Spleen (tissue), 11 donors: Measurements from ENCODE around the gene UQCR10. TPM values are rescaled to one million over a fixed set of nuclear protein-coding genes. Genes with fewer than 3 reads are reported as not detected.

ENCODE experiments used
- DNase-seq: peaks from one replicate; pipeline ENCODE4 v3.0.0-alpha.2; 2020
- H3K27ac ChIP-seq, 8 donors: fragments of 200-600 bp; sonication (generic) in 7 of 8; 1 replicate in 4 of 8; 2 replicates in 4 of 8; pipeline versions ENCODE4 v1.5.0 to v1.8.0; 2016 to 2021; ENCODE audit warnings: inconsistent platforms in 4 of 8, mild to moderate bottlenecking in 4 of 8, moderate library complexity in 1 of 8
- H3K27me3 ChIP-seq, 7 donors: fragments of 200-600 bp; sonication (generic) in 6 of 7; replicated peaks in 1 of 7; 1 replicate in 4 of 7; 2 replicates in 3 of 7; pipeline versions ENCODE4 v1.5.0 to v1.8.0; 2016 to 2021; ENCODE audit warnings: inconsistent platforms in 3 of 7, mild to moderate bottlenecking in 1 of 7
- H3K36me3 ChIP-seq, 6 donors: fragments of 200-600 bp; sonication (generic) in 5 of 6; 1 replicate in 4 of 6; 2 replicates in 2 of 6; pipeline versions ENCODE4 v1.5.0 to v1.8.0; 2016 to 2021; ENCODE audit warnings: inconsistent platforms in 2 of 6
- H3K4me1 ChIP-seq, 6 donors: fragments of 200-600 bp; sonication (generic) in 5 of 6; 1 replicate in 3 of 6; 2 replicates in 3 of 6; pipeline versions ENCODE4 v1.5.0 to v1.8.0; 2016 to 2021; ENCODE audit warnings: inconsistent platforms in 3 of 6
- H3K4me3 ChIP-seq, 8 donors: fragments of 200-600 bp; sonication (generic) in 7 of 8; 1 replicate in 4 of 8; 2 replicates in 4 of 8; pipeline versions ENCODE4 v1.5.0 to v1.8.0; 2016 to 2021; ENCODE audit warnings: inconsistent platforms in 4 of 8, mild to moderate bottlenecking in 4 of 8, moderate library complexity in 2 of 8
- H3K9me3 ChIP-seq, 8 donors: fragments of 200-600 bp; sonication (generic) in 7 of 8; 1 replicate in 4 of 8; 2 replicates in 4 of 8; pipeline versions ENCODE4 v1.5.0 to v1.8.0; 2016 to 2021; ENCODE audit warnings: inconsistent platforms in 4 of 8
- POLR2A ChIP-seq, 3 donors: fragments of 450-650 bp; IDR thresholded peaks; one replicate each; pipeline ENCODE4 v1.5.1; 2017; ENCODE audit warnings: antibody characterized with exemption in 3 of 3, mild to moderate bottlenecking in 1 of 3
- POLR2AphosphoS5 ChIP-seq, 3 donors: sonication (generic); formaldehyde crosslinking; IDR thresholded peaks; one replicate each; pipeline ENCODE4 v1.5.1; 2017; ENCODE audit warnings: antibody characterized with exemption in 3 of 3
- WGBS, 5 donors: extraction: QIAGEN DNeasy Blood & Tissue Kit in 3 of 5; methylation state at CpG; one replicate each; pipeline versions ENCODE4 v1.1.5 to v1.1.7; 2013 to 2018; 5-methylcytosine and 5-hydroxymethylcytosine counted together
- intact Hi-C: fragments of 100-400 bp; cut with DNase I; formaldehyde crosslinking; loops from one replicate; pipeline ENCODE4 v1.15.0; 2023; ENCODE audit warnings: low total_unique reads
- polyA plus RNA-seq, 3 donors: library from polyadenylated mRNA; stranded (reverse); fragments of 200-250 nt; gene quantifications; one replicate each; pipeline ENCODE4 v1.2.1, GENCODE V29; 2013
- total RNA-seq, 7 donors: library from RNA; depleted of rRNA in 3 of 7; stranded (reverse); fragments of >200 nt in 3 of 7; fragmentation: NEBNext Ultra II Directional in 4 of 7; extraction: Animal tissue kit (Norgen Biotek cat#: 25700) in 4 of 7; gene quantifications; one replicate each; pipeline versions ENCODE4 v1.1.0 to v1.2.1, GENCODE V29; 2016 to 2021
- TF ChIP-seq, protein P1 (sequence below), 11 experiments: fragments of 200-600 bp in 7 of 11; fragments of 450-650 bp in 4 of 11; sonication (generic) in 4 of 11; IDR thresholded peaks in 8 of 11; conservative IDR thresholded peaks in 3 of 11; 1 replicate in 7 of 11; 2 replicates in 4 of 11; pipeline versions ENCODE4 v1.4.0 to v1.8.0; 2016 to 2021; ENCODE audit warnings: antibody characterized with exemption in 11 of 11, inconsistent platforms in 4 of 11, mild to moderate bottlenecking in 1 of 11
- donor health status: healthy with polysubstance abuse.
- donor health status: DM: no; HTN: no; CAD: no; lungs with moderate emphysema.
- donor health status: DM: no; HTN: no; CAD: no.
- donor health status: Bipolar disorder and iron deficiency.
- donor health status: healthy.
- donor health status: DM: no; HTN: no; CAD: no.
- donor health status: DM: yes; HTN: yes; CAD: no.

UQCR10 gene
- total and polyA plus RNA-seq, 10 donors, result 32.8 to 174 (median 59.3) TPM

DNA sequence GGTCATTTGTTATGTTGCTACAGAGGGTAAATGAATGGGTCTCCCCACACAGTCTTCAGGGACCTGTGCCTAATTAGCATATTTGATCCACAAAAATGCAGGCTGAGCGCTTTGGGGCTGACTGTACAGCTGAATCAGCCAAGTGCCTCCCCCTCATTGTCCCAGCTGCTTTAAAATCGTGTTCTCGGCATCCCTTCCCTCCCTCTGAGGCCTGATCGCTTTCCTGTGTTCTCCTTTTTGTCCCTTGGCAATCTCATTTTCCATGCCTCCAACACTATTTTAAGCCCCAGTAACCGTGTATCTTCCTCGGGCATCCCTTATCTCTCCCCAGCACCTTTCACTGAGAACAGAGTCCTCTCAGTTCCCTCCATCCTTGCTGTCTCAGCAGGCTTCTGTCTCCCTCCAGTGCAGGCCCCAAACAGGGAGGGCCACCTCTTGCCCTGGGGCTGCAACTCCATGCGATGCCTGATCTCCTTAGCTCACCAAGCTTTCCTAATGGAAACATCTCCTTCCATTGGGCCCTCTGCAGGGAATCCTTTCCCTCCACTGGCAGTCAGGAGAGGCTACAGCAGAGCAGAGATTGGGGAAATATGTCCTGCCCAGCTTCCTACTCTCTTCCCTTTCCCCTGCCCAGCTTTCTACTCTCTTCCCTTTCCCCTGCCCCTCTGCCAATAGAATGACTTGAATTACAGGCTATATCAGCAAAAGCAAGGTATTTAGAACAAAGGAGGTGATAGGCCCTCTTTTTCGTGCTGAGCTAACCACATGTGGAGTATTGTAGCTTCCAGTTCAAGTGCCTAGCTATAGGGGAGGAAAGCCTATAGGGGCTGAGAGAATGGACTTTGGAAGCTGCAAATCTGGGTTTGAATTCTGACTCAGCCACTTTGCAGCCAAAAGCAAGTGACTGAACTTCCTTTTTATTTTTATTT, 13.8 kb downstream of the UQCR10 start:
- no peaks in the 10 kb centered on the region for H3K27me3 ChIP-seq
- no peak for DNase-seq
- 47 to 66% (median 64%) methylated on average over 8 of the region's 8 CpGs for WGBS, 5 donors
- no peaks in the 10 kb centered on the region for H3K36me3 ChIP-seq
- peak overlapping the region; percentile 27 to 84 (median 55) for H3K27ac ChIP-seq
- peaks cover 10 to 70% (median 48%) of the 10 kb centered on the region in 6 donors for H3K4me1 ChIP-seq
- no peak overlapping the region for H3K4me3 ChIP-seq
- intact Hi-C loops, result no loop called here
- no peaks in the 10 kb centered on the region for H3K9me3 ChIP-seq
- TF ChIP-seq, protein P1, sequence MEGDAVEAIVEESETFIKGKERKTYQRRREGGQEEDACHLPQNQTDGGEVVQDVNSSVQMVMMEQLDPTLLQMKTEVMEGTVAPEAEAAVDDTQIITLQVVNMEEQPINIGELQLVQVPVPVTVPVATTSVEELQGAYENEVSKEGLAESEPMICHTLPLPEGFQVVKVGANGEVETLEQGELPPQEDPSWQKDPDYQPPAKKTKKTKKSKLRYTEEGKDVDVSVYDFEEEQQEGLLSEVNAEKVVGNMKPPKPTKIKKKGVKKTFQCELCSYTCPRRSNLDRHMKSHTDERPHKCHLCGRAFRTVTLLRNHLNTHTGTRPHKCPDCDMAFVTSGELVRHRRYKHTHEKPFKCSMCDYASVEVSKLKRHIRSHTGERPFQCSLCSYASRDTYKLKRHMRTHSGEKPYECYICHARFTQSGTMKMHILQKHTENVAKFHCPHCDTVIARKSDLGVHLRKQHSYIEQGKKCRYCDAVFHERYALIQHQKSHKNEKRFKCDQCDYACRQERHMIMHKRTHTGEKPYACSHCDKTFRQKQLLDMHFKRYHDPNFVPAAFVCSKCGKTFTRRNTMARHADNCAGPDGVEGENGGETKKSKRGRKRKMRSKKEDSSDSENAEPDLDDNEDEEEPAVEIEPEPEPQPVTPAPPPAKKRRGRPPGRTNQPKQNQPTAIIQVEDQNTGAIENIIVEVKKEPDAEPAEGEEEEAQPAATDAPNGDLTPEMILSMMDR (IDR thresholded peaks at IDR 0.05 in 8 of 11, conservative IDR thresholded peaks at IDR 0.05 in 3 of 11), result no peak
- TF ChIP-seq POLR2A (IDR thresholded peaks at IDR 0.05) (no peak), POLR2AphosphoS5 (IDR thresholded peaks at IDR 0.05) (peak in 1 of 3 donors; percentile 34)

- Histone ChIP-seq H3K4me3 (no peak overlapping the region), H3K4me1 (peaks cover 10 to 81% (median 52%) of the 10 kb centered on the region in 6 donors), H3K9me3 (no peaks in the 10 kb centered on the region), H3K27me3 (no peaks in the 10 kb centered on the region), H3K27ac (peak overlapping the region; percentile 27 to 84 (median 55)), H3K36me3 (peaks cover 0 to 10% (median 0%) of the 10 kb centered on the region in 6 donors)
- intact Hi-C loops, result no loop called here
- WGBS, 5 donors, result 69 to 81% (median 73%) methylated on average over 3 to 7 of the region's 7 CpGs
- no peak for DNase-seq
- TF ChIP-seq, protein P1 (IDR thresholded peaks at IDR 0.05 in 8 of 11, conservative IDR thresholded peaks at IDR 0.05 in 3 of 11), result no peak
- TF ChIP-seq POLR2A (IDR thresholded peaks at IDR 0.05), result no peak
- TF ChIP-seq POLR2AphosphoS5 (IDR thresholded peaks at IDR 0.05), result no peak
Measured at GRCh38 chr22:29782061-29782845, 15.1 kb downstream of the UQCR10 start.

DNA sequence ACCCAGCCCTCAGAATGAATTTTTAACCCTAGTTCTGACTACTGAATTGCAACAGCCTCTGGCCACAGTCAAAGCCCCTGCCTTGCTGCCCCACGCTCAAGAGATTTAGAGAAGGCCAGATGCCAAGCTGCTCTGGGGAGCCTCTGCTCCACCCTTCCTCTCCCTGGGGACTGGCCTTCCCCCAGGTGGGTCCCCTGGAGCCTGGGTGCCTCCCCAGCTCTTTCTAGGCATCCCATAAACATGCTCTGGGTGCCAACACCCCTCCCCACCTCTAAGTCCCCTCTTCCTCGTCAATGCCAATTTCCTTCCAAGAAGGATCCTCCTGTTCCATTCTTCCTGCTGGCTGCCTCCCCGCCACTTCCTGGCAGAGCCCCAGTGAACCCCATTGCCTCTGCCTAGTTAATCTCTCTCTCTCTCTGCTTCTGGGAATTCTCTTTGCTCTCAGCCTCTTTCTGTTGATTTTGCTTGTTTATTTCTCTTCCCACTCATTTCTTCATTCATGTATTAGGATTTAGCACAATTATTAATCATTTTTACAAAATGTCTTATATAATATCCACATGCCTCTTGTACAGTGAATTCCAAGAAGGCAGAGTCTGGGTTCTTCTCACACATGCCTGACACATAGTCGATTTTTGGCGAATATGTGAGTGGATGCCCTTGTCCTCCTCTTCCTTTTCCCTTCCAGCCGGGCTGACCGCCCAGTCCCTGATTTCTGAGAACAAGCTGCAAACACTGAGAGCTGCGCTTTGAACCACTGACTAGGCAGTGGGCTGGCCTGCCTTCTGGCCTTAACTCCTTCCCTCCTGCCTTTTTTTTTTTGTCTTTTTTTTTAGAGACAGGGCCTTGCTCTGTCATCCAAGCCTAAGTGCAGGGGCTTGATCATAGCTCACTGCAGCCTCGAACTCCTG, 17.5 kb downstream of the UQCR10 start:
- peaks cover 6 to 91% (median 51%) of the 10 kb centered on the region in 6 donors for H3K4me1 ChIP-seq
- H3K27ac ChIP-seq, result peak overlapping the region; percentile 36 to 87 (median 79)
- H3K36me3 ChIP-seq, result peaks cover 0 to 34% (median 22%) of the 10 kb centered on the region in 6 donors
- WGBS, 5 donors, result 46 to 62% (median 62%) methylated on average over 9 of the region's 9 CpGs
- TF ChIP-seq, protein P1 (IDR thresholded peaks at IDR 0.05 in 8 of 11, conservative IDR thresholded peaks at IDR 0.05 in 3 of 11), result no peak
- TF ChIP-seq POLR2AphosphoS5 (IDR thresholded peaks at IDR 0.05) (peak in 2 of 3 donors; percentile 45 to 49), POLR2A (IDR thresholded peaks at IDR 0.05) (no peak)
- H3K4me3 ChIP-seq, result no peak overlapping the region
- H3K9me3 ChIP-seq, result no peaks in the 10 kb centered on the region
- H3K27me3 ChIP-seq, result no peaks in the 10 kb centered on the region
- intact Hi-C loops, result no loop called here
- no peak for DNase-seq
